ENCODE data around the gene SLC35F3. TPM values are rescaled to one million over a fixed set of nuclear protein-coding genes. Genes with fewer than 3 reads are reported as not detected.

Gene SLC35F3
- total and polyA plus RNA-seq, 8 donors = 1.4 to 7.1 (median 2.5) TPM

- ATAC-seq = peak in 3 of 4 donors; percentile 32 to 51 (median 43)
- FAIRE-seq = no peak
- H3K27me3 ChIP-seq = no peaks in the 10 kb centered on the region
- H3K4me3 ChIP-seq = no peak overlapping the region
- TF ChIP-seq CTCF (IDR thresholded peaks at IDR 0.05) = peak in 1 of 4 donors; percentile 9
- no peak overlapping the region for H3K27ac ChIP-seq
- no peaks in the 10 kb centered on the region for H3K36me3 ChIP-seq
- intact Hi-C loops (cut with DNase I) = loop anchor here in 1 of 3 donors (10.0 kb wide), 2 partner anchors 108 to 158 kb away; no protein-coding TSS in a partner anchor
- H3K9me3 ChIP-seq = no peaks in the 10 kb centered on the region
- WGBS, 2 donors = 36 to 46% methylated on average over 13 of the region's 13 CpGs
- DNase-seq = peak in 3 of 6 donors; percentile 14 to 33 (median 20)
- peaks cover 0 to 2% (median 0%) of the 10 kb centered on the region in 3 donors for H3K4me1 ChIP-seq
Observed at GRCh38 chr1:234322979-234323378, 418.5 kb downstream of the SLC35F3 start.

- no peaks in the 10 kb centered on the region for H3K9me3 ChIP-seq
- WGBS, 2 donors = 67 to 78% methylated on average over 6 of the region's 6 CpGs
- FAIRE-seq = no peak
Observed at GRCh38 chr1:234324821-234325220, 420.3 kb downstream of the SLC35F3 start.

GRCh38 chr1:234325878-234326496 lies 421.5 kb downstream of the SLC35F3 start:
- FAIRE-seq (no peak), ATAC-seq (peak in 2 of 4 donors; percentile 7 to 13), DNase-seq (no peak)
- WGBS, 2 donors = 53 to 54% methylated on average over 7 of the region's 7 CpGs
- H3K36me3 ChIP-seq = no peaks in the 10 kb centered on the region
- intact Hi-C loops (cut with DNase I) = loop anchor here in 1 of 3 donors (10.0 kb wide), 2 partner anchors 111 to 161 kb away; no protein-coding TSS in a partner anchor
- TF ChIP-seq CTCF (IDR thresholded peaks at IDR 0.05) = no peak
- H3K4me3 ChIP-seq = peak overlapping the region in 1 of 4 donors; percentile 31
- peaks cover 0 to 2% (median 0%) of the 10 kb centered on the region in 3 donors for H3K4me1 ChIP-seq
- H3K27me3 ChIP-seq = no peaks in the 10 kb centered on the region
- H3K9me3 ChIP-seq = no peaks in the 10 kb centered on the region
- H3K27ac ChIP-seq = no peak overlapping the region

More at GRCh38 chr1:234324821-234325220, 420.3 kb downstream of the SLC35F3 start:
- H3K27ac ChIP-seq = no peak overlapping the region
- no peak overlapping the region for H3K4me3 ChIP-seq
- intact Hi-C loops (cut with DNase I) = loop anchor here in 1 of 3 donors (10.0 kb wide), 2 partner anchors 110 to 160 kb away; no protein-coding TSS in a partner anchor
- no peak for DNase-seq
- no peak for TF ChIP-seq CTCF (IDR thresholded peaks at IDR 0.05)
- H3K36me3 ChIP-seq = no peaks in the 10 kb centered on the region
- peaks cover 0 to 2% (median 0%) of the 10 kb centered on the region in 3 donors for H3K4me1 ChIP-seq
- H3K27me3 ChIP-seq = no peaks in the 10 kb centered on the region
- no peak for ATAC-seq

GRCh38 chr1:234326497-234327366 lies 422.3 kb downstream of the SLC35F3 start:
- FAIRE-seq = no peak
- Histone ChIP-seq H3K4me3 (peak overlapping the region in 1 of 4 donors; percentile 31), H3K4me1 (peaks cover 0 to 2% (median 0%) of the 10 kb centered on the region in 3 donors), H3K36me3 (no peaks in the 10 kb centered on the region), H3K27me3 (no peaks in the 10 kb centered on the region), H3K9me3 (no peaks in the 10 kb centered on the region), H3K27ac (no peak overlapping the region)
- 22 to 27% methylated on average over 20 of the region's 20 CpGs for WGBS, 2 donors
- ATAC-seq = peak; percentile 69 to 98 (median 95)
- DNase-seq = peak in 5 of 6 donors; percentile 18 to 69 (median 45)
- intact Hi-C loops (cut with DNase I) = loop anchor here in 1 of 3 donors (10.0 kb wide), 2 partner anchors 112 to 162 kb away; no protein-coding TSS in a partner anchor
- peak; percentile 62 to 82 (median 71) for TF ChIP-seq CTCF (IDR thresholded peaks at IDR 0.05)
